HS-27A (cell line): Measurements from ENCODE around the gene AMMECR1L.
"Not testable (repeated sequence)": the region's sequence is repeated elsewhere in the genome, so short reads cannot be mapped to it uniquely, and the experiment has no call there.

ENCODE experiments used
- DNase-seq: peaks from one replicate; pipeline ENCODE4 v3.0.0-alpha.2; 2012; ENCODE audit warnings: low read depth, missing footprints

The AMMECR1L gene

GRCh38 chr2:127841466-127842178, 44.1 kb downstream of the AMMECR1L start:
- DNase-seq, result no peak

GRCh38 chr2:127840893-127841292, 44.9 kb downstream of the AMMECR1L start:
- no peak for DNase-seq

- no peak for DNase-seq
Measured at GRCh38 chr2:127834951-127835350, 50.8 kb downstream of the AMMECR1L start.

- DNase-seq, result no peak
Measured at GRCh38 chr2:127829845-127830246, 55.9 kb downstream of the AMMECR1L start.

- not testable (repeated sequence) for DNase-seq
Measured at GRCh38 chr2:127826708-127827107, 59.0 kb downstream of the AMMECR1L start.

- no peak for DNase-seq
Measured at GRCh38 chr2:127826047-127826446, 59.7 kb downstream of the AMMECR1L start.

GRCh38 chr2:127820080-127820668, 65.6 kb downstream of the AMMECR1L start:
- DNase-seq, result no peak

- no peak for DNase-seq
Measured at GRCh38 chr2:127818794-127819425, 66.8 kb downstream of the AMMECR1L start.

- no peak for DNase-seq
Measured at GRCh38 chr2:127818241-127818640, 67.5 kb downstream of the AMMECR1L start.

GRCh38 chr2:127814677-127815076, 71.1 kb downstream of the AMMECR1L start:
- DNase-seq, result no peak

GRCh38 chr2:127812441-127812840, 73.3 kb downstream of the AMMECR1L start:
- not testable (repeated sequence) for DNase-seq
